GM12872 (cell line): ENCODE results near the gene DTX1.

ENCODE experiments used
- TF ChIP-seq, protein P1 (sequence below): IDR thresholded peaks from 3 replicates; pipeline ENCODE4 v1.5.1; 2011; ENCODE audit warnings: low read depth, mild to moderate bottlenecking, low read length, moderate library complexity; ENCODE audit not compliant: insufficient read depth

DTX1 gene

GRCh38 chr12:113114447-113115178 is 58.1 kb downstream of the DTX1 start:
- TF ChIP-seq, protein P1, sequence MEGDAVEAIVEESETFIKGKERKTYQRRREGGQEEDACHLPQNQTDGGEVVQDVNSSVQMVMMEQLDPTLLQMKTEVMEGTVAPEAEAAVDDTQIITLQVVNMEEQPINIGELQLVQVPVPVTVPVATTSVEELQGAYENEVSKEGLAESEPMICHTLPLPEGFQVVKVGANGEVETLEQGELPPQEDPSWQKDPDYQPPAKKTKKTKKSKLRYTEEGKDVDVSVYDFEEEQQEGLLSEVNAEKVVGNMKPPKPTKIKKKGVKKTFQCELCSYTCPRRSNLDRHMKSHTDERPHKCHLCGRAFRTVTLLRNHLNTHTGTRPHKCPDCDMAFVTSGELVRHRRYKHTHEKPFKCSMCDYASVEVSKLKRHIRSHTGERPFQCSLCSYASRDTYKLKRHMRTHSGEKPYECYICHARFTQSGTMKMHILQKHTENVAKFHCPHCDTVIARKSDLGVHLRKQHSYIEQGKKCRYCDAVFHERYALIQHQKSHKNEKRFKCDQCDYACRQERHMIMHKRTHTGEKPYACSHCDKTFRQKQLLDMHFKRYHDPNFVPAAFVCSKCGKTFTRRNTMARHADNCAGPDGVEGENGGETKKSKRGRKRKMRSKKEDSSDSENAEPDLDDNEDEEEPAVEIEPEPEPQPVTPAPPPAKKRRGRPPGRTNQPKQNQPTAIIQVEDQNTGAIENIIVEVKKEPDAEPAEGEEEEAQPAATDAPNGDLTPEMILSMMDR, result no peak

DNA sequence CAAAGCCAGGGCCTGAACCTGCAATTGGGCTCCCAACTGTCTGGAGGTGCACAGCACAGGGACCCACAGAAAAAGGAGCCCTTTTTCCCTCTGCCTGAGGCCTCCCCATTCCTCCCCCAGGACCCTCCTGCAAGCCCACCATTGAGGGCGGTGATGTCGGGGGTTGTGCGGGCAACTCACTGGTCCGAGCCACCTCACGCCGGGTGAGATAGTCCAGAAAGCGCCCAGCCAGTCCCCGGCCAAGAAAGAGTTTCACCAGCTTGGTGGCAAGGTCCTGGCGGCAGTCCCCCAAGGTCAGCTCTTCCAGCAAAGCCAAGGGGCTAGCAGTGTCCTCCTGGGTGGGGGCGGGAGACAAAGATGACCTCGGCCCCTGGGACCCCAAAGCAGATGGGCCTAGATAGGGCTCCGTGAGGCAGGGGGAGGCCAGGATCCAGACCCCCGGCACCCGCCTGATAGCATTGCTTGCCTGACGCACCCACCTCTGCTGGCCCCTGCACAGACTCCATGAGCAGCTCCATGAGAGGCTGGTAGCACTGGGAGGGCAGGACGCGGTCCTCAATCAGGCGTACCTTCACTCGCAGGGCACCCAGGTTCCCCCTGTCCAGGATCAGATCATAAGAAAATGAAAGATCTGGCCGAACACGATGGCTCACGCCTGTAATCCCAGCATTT is 59.1 kb downstream of the DTX1 start:
- TF ChIP-seq, protein P1, result no peak

- TF ChIP-seq, protein P1, result no peak
These were observed 60.3 kb downstream of the DTX1 start for GRCh38 chr12:113116875-113117274.

GRCh38 chr12:113118142-113118541 is 61.6 kb downstream of the DTX1 start:
- TF ChIP-seq, protein P1, result no peak

GRCh38 chr12:113119980-113120669 is 63.6 kb downstream of the DTX1 start:
- TF ChIP-seq, protein P1, result no peak

DNA sequence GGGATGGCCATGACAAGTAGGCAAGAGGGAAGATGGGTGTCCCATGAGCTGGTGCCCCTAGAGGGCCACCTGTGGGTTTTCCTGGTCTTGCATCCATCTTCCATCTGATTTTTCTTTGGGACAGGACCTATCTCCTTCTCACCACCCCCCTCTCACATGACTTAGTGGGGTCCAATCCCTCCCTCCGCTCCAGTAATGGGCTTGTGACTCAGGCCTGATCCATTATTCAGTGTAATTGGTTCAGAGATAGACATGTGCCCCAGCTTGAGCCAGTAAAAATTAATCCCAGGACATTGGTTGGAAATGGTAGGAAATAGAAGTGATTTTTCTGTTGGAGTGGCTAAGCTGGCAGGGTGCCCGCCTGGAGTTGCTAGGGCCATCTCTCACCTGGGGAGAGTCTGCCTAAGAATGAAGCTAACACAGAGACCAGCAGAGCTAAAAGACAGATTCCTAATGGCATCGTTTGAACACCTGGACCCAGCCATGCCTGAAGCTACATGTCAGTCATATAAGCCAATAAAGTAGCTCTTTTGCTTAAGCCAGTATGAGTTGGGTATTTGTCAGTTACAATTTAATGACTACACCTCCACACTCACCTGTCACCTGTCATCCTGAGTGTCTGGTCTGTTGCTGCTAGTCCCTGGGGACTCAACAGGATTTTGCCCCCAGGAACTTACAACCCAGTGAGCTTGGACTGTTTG is 64.3 kb downstream of the DTX1 start:
- TF ChIP-seq, protein P1, result no peak

- TF ChIP-seq, protein P1, result no peak
These were observed 71.3 kb downstream of the DTX1 start for GRCh38 chr12:113127791-113128199.
